GM19395 (cell line): ENCODE results near the gene MALAT1.
"Not testable (repeated sequence)": the region's sequence is repeated elsewhere in the genome, so short reads cannot be mapped to it uniquely, and the experiment has no call there.

ENCODE experiments used
- ATAC-seq: cut with Tn5 transposase; IDR thresholded peaks from one replicate; pipeline ENCODE4 v1.9.1; 2021; ENCODE audit warnings: mild to moderate bottlenecking, moderate library complexity; ENCODE audit not compliant: unreplicated experiment

The MALAT1 gene

GRCh38 chr11:65498977-65499712 lies at the start of gene MALAT1:
TSS of gene MALAT1 (plus strand) at chr11:65499045.
- ATAC-seq, result no peak

- ATAC-seq, result not testable (repeated sequence)
Observed at GRCh38 chr11:65451301-65451700, 47.5 kb upstream of the MALAT1 start.

- ATAC-seq, result not testable (repeated sequence)
Observed at GRCh38 chr11:65452259-65452658, 46.6 kb upstream of the MALAT1 start.

GRCh38 chr11:65452806-65453490 lies 45.9 kb upstream of the MALAT1 start:
- no peak for ATAC-seq

GRCh38 chr11:65454311-65454695 lies 44.5 kb upstream of the MALAT1 start:
- ATAC-seq, result no peak

GRCh38 chr11:65454696-65455456 lies 44.0 kb upstream of the MALAT1 start:
- peak; percentile 84 for ATAC-seq

GRCh38 chr11:65456418-65456817 lies 42.4 kb upstream of the MALAT1 start:
- ATAC-seq, result no peak

- ATAC-seq, result no peak
Observed at GRCh38 chr11:65459552-65459951, 39.3 kb upstream of the MALAT1 start.

GRCh38 chr11:65465471-65465870 lies 33.4 kb upstream of the MALAT1 start:
- not testable (repeated sequence) for ATAC-seq

- not testable (repeated sequence) for ATAC-seq
Observed at GRCh38 chr11:65467306-65467705, 31.5 kb upstream of the MALAT1 start.

GRCh38 chr11:65468874-65469333 lies 29.9 kb upstream of the MALAT1 start:
- ATAC-seq, result no peak

- no peak for ATAC-seq
Observed at GRCh38 chr11:65470433-65471049, 28.3 kb upstream of the MALAT1 start.

GRCh38 chr11:65471447-65471891 lies 27.4 kb upstream of the MALAT1 start:
- no peak for ATAC-seq

- ATAC-seq, result not testable (repeated sequence)
Observed at GRCh38 chr11:65472588-65473277, 26.1 kb upstream of the MALAT1 start.

- no peak for ATAC-seq
Observed at GRCh38 chr11:65473278-65473860, 25.5 kb upstream of the MALAT1 start.

- ATAC-seq, result no peak
Observed at GRCh38 chr11:65474864-65475263, 24.0 kb upstream of the MALAT1 start.

GRCh38 chr11:65476632-65477148 lies 22.2 kb upstream of the MALAT1 start:
- no peak for ATAC-seq

GRCh38 chr11:65477149-65477965 lies 21.5 kb upstream of the MALAT1 start:
- peak; percentile 77 for ATAC-seq
